ENCODE results near the gene C11orf65.

- TF ChIP-seq TAF1 (IDR thresholded peaks at IDR 0.05; ENCODE audit: borderline replicate concordance, insufficient read depth, low read length) (no peak), POLR2AphosphoS5 (IDR thresholded peaks at IDR 0.05; ENCODE audit: low read depth, low read length) (no peak), SIN3A (IDR thresholded peaks at IDR 0.05; ENCODE audit: borderline replicate concordance, insufficient read depth, low read length) (no peak), REST (IDR thresholded peaks at IDR 0.05; ENCODE audit: insufficient read depth in 1 of 2, low read depth in 2 of 2, low read length in 2 of 2) (no peak)
Observed at GRCh38 chr11:108369064-108369463, 98.3 kb downstream of the C11orf65 start.

Measured in PFSK-1 (cell line).